K562 (cell line): ENCODE measurements around the gene TXN2. TPM values are rescaled to one million over a fixed set of nuclear protein-coding genes. Genes with fewer than 3 reads are reported as not detected.

Source experiments
- FIP1L1 ChIP-seq: fragments of 200-400 bp; formaldehyde crosslinking; IDR thresholded peaks from 2 replicates; pipeline ENCODE4 v1.6.1; 2018; ENCODE audit warnings: mild to moderate bottlenecking, low read depth, low read length; ENCODE audit not compliant: poor library complexity, severe bottlenecking
- RBFOX2 ChIP-seq: fragments of 200-400 bp; formaldehyde crosslinking; IDR thresholded peaks from 2 replicates; pipeline ENCODE4 v1.6.1; 2017; ENCODE audit warnings: low read depth, mild to moderate bottlenecking, low read length, moderate library complexity
- ZNF23 ChIP-seq: fragments of 250-450 bp; sonication (Bioruptor Pico); IDR thresholded peaks from 2 replicates; pipeline ENCODE4 v1.4.0; 2020; ENCODE audit warnings: mild to moderate bottlenecking
- polyA plus RNA-seq, 8 experiments: library from polyadenylated mRNA; depleted of rRNA in 4 of 8; stranded (reverse) in 5 of 8; unstranded in 3 of 8; fragments of >200 nt; fragmentation: Nextera tagmentation in 2 of 8; fragmentation: Illumina TruSeq in 1 of 8; extraction: Ambion mirVana in 2 of 8; extraction: Trizol in 1 of 8; gene quantifications; 2 replicates each; pipeline versions ENCODE4 v1.2.1 to v1.2.3, GENCODE V29; 2011 to 2014; ENCODE audit warnings: inconsistent platforms in 1 of 8, missing spikeins in 1 of 8
- total RNA-seq, 7 experiments: library from RNA; depleted of rRNA in 6 of 7; stranded (reverse); fragments of >200 nt in 6 of 7; fragmentation: Illumina TruSeq in 2 of 7; extraction: Trizol in 2 of 7; gene quantifications; 2 replicates each; pipeline versions ENCODE4 v1.2.1 to v1.2.3, GENCODE V29; 2011 to 2021; ENCODE audit warnings: low replicate concordance in 1 of 7
- TF ChIP-seq, protein P1 (sequence below): sonication (generic); formaldehyde crosslinking; IDR thresholded peaks from 2 replicates; pipeline ENCODE4 v1.8.1; 2023; ENCODE audit warnings: mild to moderate bottlenecking, missing genetic modification reagents
- TF ChIP-seq, protein P2 (sequence below), 2 experiments: IDR thresholded peaks in 1 of 2; conservative IDR thresholded peaks in 1 of 2; 2 replicates each; pipeline ENCODE4 v1.6.1; 2016; ENCODE audit warnings: low read depth in 2 of 2, mild to moderate bottlenecking in 1 of 2, missing compliant biosample characterization in 1 of 2, missing genetic modification characterization in 1 of 2, moderate library complexity in 1 of 2

The TXN2 gene
- total and polyA plus RNA-seq, 9 of the 15 experiments (the other 6 are each of a cell fraction or from before 2014, with no cell fraction given): 48.5 to 399 (median 118) TPM

DNA sequence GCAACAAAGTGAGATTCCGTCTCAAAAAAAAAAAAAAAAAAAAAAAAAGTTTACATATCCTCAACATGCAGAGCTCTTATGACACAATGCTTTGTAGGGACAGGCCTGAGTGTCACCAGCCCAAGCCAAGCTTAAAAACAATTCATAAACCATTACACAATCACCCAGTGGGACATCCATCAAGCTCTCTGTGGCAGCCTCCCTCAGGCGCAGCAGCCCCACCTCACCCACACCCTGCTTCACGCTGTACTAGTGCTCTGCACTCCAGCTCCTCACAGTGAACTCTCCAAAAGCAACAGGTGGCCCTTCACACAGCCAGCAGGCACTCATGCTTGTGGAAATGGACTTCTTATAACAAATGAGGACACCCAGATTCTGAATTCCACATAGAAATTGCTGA, 28.9 kb upstream of the TXN2 start (continued):
- TF ChIP-seq, protein P1, sequence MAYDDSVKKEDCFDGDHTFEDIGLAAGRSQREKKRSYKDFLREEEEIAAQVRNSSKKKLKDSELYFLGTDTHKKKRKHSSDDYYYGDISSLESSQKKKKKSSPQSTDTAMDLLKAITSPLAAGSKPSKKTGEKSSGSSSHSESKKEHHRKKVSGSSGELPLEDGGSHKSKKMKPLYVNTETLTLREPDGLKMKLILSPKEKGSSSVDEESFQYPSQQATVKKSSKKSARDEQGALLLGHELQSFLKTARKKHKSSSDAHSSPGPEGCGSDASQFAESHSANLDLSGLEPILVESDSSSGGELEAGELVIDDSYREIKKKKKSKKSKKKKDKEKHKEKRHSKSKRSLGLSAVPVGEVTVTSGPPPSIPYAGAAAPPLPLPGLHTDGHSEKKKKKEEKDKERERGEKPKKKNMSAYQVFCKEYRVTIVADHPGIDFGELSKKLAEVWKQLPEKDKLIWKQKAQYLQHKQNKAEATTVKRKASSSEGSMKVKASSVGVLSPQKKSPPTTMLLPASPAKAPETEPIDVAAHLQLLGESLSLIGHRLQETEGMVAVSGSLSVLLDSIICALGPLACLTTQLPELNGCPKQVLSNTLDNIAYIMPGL (CRISPR knock-in tag): no peak
- TF ChIP-seq, protein P2, sequence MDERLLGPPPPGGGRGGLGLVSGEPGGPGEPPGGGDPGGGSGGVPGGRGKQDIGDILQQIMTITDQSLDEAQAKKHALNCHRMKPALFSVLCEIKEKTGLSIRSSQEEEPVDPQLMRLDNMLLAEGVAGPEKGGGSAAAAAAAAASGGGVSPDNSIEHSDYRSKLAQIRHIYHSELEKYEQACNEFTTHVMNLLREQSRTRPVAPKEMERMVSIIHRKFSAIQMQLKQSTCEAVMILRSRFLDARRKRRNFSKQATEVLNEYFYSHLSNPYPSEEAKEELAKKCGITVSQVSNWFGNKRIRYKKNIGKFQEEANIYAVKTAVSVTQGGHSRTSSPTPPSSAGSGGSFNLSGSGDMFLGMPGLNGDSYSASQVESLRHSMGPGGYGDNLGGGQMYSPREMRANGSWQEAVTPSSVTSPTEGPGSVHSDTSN (CRISPR knock-in tag; IDR thresholded peaks at IDR 0.05; ENCODE audit: low read depth): no peak
- TF ChIP-seq, protein P2 (tag; conservative IDR thresholded peaks at IDR 0.05; ENCODE audit: low read depth): peak; percentile 72
- no peak for TF ChIP-seq FIP1L1
- TF ChIP-seq ZNF23 (CRISPR knock-in tag): no peak
- TF ChIP-seq RBFOX2: 0 out of 2 replicates have a peak, but pooled peaks have one; percentile 15
- TF ChIP-seq, all 486 proteins: peak for 5
